ENCODE data around the gene SLC25A21. TPM values are rescaled to one million over a fixed set of nuclear protein-coding genes. Genes with fewer than 3 reads are reported as not detected.

Gene SLC25A21
- total RNA-seq, 1 donor from 2014 or later, result 2.3 TPM

- Mint-ChIP-seq H3K4me1 (no peaks in the 10 kb centered on the region), H3K4me3 (no peak overlapping the region), H3K36me3 (no peaks in the 10 kb centered on the region), H3K27ac (no peak overlapping the region), H3K9me3 (no peaks in the 10 kb centered on the region), H3K27me3 (ENCODE audit: low read depth) (no peaks in the 10 kb centered on the region)
- no peak for DNase-seq (ENCODE audit: low spot score in 2 of 2, unreplicated experiment in 2 of 2)
- TF ChIP-seq CTCF (IDR thresholded peaks at IDR 0.05; ENCODE audit: unreplicated experiment), result no peak
Observed at GRCh38 chr14:37098132-37098531, 74.3 kb downstream of the SLC25A21 start.

DNA sequence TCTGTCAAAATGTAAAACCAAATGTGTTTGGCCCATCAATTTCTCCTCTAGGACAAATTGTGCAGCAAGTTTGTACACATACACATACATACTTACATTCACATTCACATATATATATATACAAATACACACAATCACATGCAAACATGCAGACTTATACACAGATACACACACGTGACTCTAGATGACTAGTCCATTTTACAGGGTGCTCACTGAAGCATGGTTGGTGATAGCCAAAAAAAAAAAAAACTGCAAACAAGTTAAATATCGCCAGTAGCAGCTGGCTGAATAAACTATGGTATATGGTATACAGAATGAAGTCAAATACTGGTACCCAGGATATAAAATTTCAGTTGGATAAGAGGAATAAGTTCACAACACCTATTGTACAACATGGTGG is 77.9 kb downstream of the SLC25A21 start:
- Mint-ChIP-seq H3K4me1 (peaks cover 6% of the 10 kb centered on the region), H3K9me3 (no peaks in the 10 kb centered on the region), H3K27ac (no peak overlapping the region), H3K36me3 (no peaks in the 10 kb centered on the region), H3K27me3 (ENCODE audit: low read depth) (no peaks in the 10 kb centered on the region), H3K4me3 (no peak overlapping the region)
- no peak for TF ChIP-seq CTCF (IDR thresholded peaks at IDR 0.05; ENCODE audit: unreplicated experiment)
- no peak for DNase-seq (ENCODE audit: low spot score in 2 of 2, unreplicated experiment in 2 of 2)

- no peak overlapping the region for H3K4me3 Mint-ChIP-seq
- no peaks in the 10 kb centered on the region for H3K27me3 Mint-ChIP-seq (ENCODE audit: low read depth)
- H3K9me3 Mint-ChIP-seq, result no peaks in the 10 kb centered on the region
Observed at GRCh38 chr14:37093364-37093763, 79.0 kb downstream of the SLC25A21 start.

GRCh38 chr14:37091651-37092050 is 80.8 kb downstream of the SLC25A21 start:
- Mint-ChIP-seq H3K4me3 (no peak overlapping the region), H3K36me3 (no peaks in the 10 kb centered on the region), H3K4me1 (peaks cover 6% of the 10 kb centered on the region), H3K9me3 (no peaks in the 10 kb centered on the region), H3K27me3 (ENCODE audit: low read depth) (no peaks in the 10 kb centered on the region), H3K27ac (no peak overlapping the region)
- TF ChIP-seq CTCF (IDR thresholded peaks at IDR 0.05; ENCODE audit: unreplicated experiment), result no peak
- DNase-seq (ENCODE audit: low spot score in 2 of 2, unreplicated experiment in 2 of 2), result no peak

More at GRCh38 chr14:37093364-37093763, 79.0 kb downstream of the SLC25A21 start:
- no peak for TF ChIP-seq CTCF (IDR thresholded peaks at IDR 0.05; ENCODE audit: unreplicated experiment)
- H3K27ac Mint-ChIP-seq, result no peak overlapping the region
- peaks cover 6% of the 10 kb centered on the region for H3K4me1 Mint-ChIP-seq
- H3K36me3 Mint-ChIP-seq, result no peaks in the 10 kb centered on the region
- DNase-seq (ENCODE audit: low spot score in 2 of 2, unreplicated experiment in 2 of 2), result no peak

- no peaks in the 10 kb centered on the region for H3K27me3 Mint-ChIP-seq (ENCODE audit: low read depth)
- no peak for TF ChIP-seq CTCF (IDR thresholded peaks at IDR 0.05; ENCODE audit: unreplicated experiment)
- H3K36me3 Mint-ChIP-seq, result no peaks in the 10 kb centered on the region
- DNase-seq (ENCODE audit: low spot score in 2 of 2, unreplicated experiment in 2 of 2), result no peak
- H3K9me3 Mint-ChIP-seq, result no peaks in the 10 kb centered on the region
- no peak overlapping the region for H3K27ac Mint-ChIP-seq
- no peak overlapping the region for H3K4me3 Mint-ChIP-seq
- H3K4me1 Mint-ChIP-seq, result peaks cover 6% of the 10 kb centered on the region
Observed at GRCh38 chr14:37090026-37090425, 82.4 kb downstream of the SLC25A21 start.

GRCh38 chr14:37089410-37089809 is 83.0 kb downstream of the SLC25A21 start:
- no peaks in the 10 kb centered on the region for H3K9me3 Mint-ChIP-seq
- H3K4me3 Mint-ChIP-seq, result no peak overlapping the region
- no peak overlapping the region for H3K27ac Mint-ChIP-seq
- no peak for DNase-seq (ENCODE audit: low spot score in 2 of 2, unreplicated experiment in 2 of 2)
- H3K4me1 Mint-ChIP-seq, result peaks cover 6% of the 10 kb centered on the region
- no peaks in the 10 kb centered on the region for H3K36me3 Mint-ChIP-seq
- no peak for TF ChIP-seq CTCF (IDR thresholded peaks at IDR 0.05; ENCODE audit: unreplicated experiment)
- no peaks in the 10 kb centered on the region for H3K27me3 Mint-ChIP-seq (ENCODE audit: low read depth)
